CD14-positive monocyte (primary cell): ENCODE measurements around the gene GPATCH1. TPM values are rescaled to one million over a fixed set of nuclear protein-coding genes. Genes with fewer than 3 reads are reported as not detected.

ENCODE experiments used
- DNase-seq, 3 donors: peaks; one replicate each; pipeline ENCODE4 v3.0.0-alpha.2; 2011 to 2022
- H2AFZ ChIP-seq: 2 replicates; pipeline ENCODE4 v1.6.0; 2012; ENCODE audit warnings: mild to moderate bottlenecking, low read depth, low read length, inconsistent platforms; ENCODE audit not compliant: insufficient read depth, poor library complexity, severe bottlenecking
- H3K27ac ChIP-seq, 2 donors: 1 replicate in 1 of 2; 2 replicates in 1 of 2; pipeline ENCODE4 v1.5.1; 2012 to 2013; ENCODE audit warnings: low read length in 2 of 2, control low read depth in 1 of 2, inconsistent platforms in 1 of 2, low read depth in 1 of 2, mild to moderate bottlenecking in 1 of 2
- H3K27me3 ChIP-seq, 2 donors: one replicate each; pipeline versions ENCODE4 v1.6.0 to v1.6.1; 2011 to 2013; ENCODE audit warnings: low read length in 2 of 2; ENCODE audit not compliant: control insufficient read depth in 2 of 2, insufficient read depth in 2 of 2
- H3K36me3 ChIP-seq, 2 donors: replicated peaks in 1 of 2; 1 replicate in 1 of 2; 2 replicates in 1 of 2; pipeline versions ENCODE4 v1.5.1 to v1.6.1; 2012 to 2013; ENCODE audit warnings: low read length in 2 of 2, control low read depth in 1 of 2, inconsistent platforms in 1 of 2, mild to moderate bottlenecking in 1 of 2; ENCODE audit not compliant: insufficient read depth in 2 of 2, control insufficient read depth in 1 of 2
- H3K4me1 ChIP-seq, 2 donors: 1 replicate in 1 of 2; 2 replicates in 1 of 2; pipeline versions ENCODE4 v1.5.1 to v1.6.1; 2012 to 2013; ENCODE audit warnings: low read length in 2 of 2, control low read depth in 1 of 2, inconsistent platforms in 1 of 2, mild to moderate bottlenecking in 1 of 2, moderate library complexity in 1 of 2; ENCODE audit not compliant: insufficient read depth in 2 of 2, control insufficient read depth in 1 of 2
- H3K4me2 ChIP-seq: replicated peaks from 2 replicates; pipeline ENCODE3; 2012; ENCODE audit warnings: low read length, moderate library complexity, mild to moderate bottlenecking; ENCODE audit not compliant: poor library complexity, severe bottlenecking; ENCODE audit errors: extremely low read depth
- H3K4me3 ChIP-seq, 3 experiments: fragments of 200-600 bp in 1 of 3; sonication (generic) in 1 of 3; replicated peaks in 1 of 3; 1 replicate in 2 of 3; 2 replicates in 1 of 3; pipeline ENCODE4 v1.5.1; 2011 to 2013; ENCODE audit warnings: low read length in 3 of 3, mild to moderate bottlenecking in 3 of 3, control low read depth in 2 of 3, low read depth in 2 of 3, inconsistent platforms in 1 of 3, moderate library complexity in 1 of 3
- H3K79me2 ChIP-seq: 2 replicates; pipeline ENCODE4 v1.6.0; 2012; ENCODE audit warnings: mild to moderate bottlenecking, control low read depth, inconsistent platforms, low read length, moderate library complexity; ENCODE audit not compliant: insufficient read depth
- H3K9ac ChIP-seq: 2 replicates; pipeline ENCODE4 v1.6.0; 2017; ENCODE audit warnings: low read length, mild to moderate bottlenecking; ENCODE audit not compliant: insufficient read depth, poor library complexity, severe bottlenecking
- H3K9me3 ChIP-seq, 2 donors: replicated peaks in 1 of 2; 1 replicate in 1 of 2; 2 replicates in 1 of 2; pipeline versions ENCODE4 v1.5.1 to v1.6.1; 2012 to 2013; ENCODE audit warnings: low read length in 2 of 2, control low read depth in 1 of 2; ENCODE audit not compliant: control insufficient read depth in 1 of 2, insufficient read depth in 1 of 2
- H4K20me1 ChIP-seq: 2 replicates; pipeline ENCODE4 v1.6.0; 2012; ENCODE audit warnings: mild to moderate bottlenecking, low read length, control low read depth, moderate library complexity; ENCODE audit not compliant: insufficient read depth
- H3K27ac Mint-ChIP-seq, 7 donors: one replicate each; pipeline ENCODE4 v1.8.0; 2020; ENCODE audit warnings: mild to moderate bottlenecking in 7 of 7, mixed read lengths in 7 of 7, moderate library complexity in 6 of 7, inconsistent platforms in 2 of 7
- H3K27me3 Mint-ChIP-seq, 3 donors: one replicate each; pipeline ENCODE4 v1.8.0; 2021 to 2022; ENCODE audit warnings: low read depth in 3 of 3, mild to moderate bottlenecking in 3 of 3, mixed read lengths in 3 of 3, moderate library complexity in 3 of 3, inconsistent platforms in 1 of 3
- H3K36me3 Mint-ChIP-seq, 2 donors: one replicate each; pipeline ENCODE4 v1.8.0; 2020; ENCODE audit warnings: mixed read lengths in 2 of 2, inconsistent platforms in 1 of 2, mild to moderate bottlenecking in 1 of 2
- H3K4me1 Mint-ChIP-seq: one replicate; pipeline ENCODE4 v1.8.0; 2020; ENCODE audit warnings: mild to moderate bottlenecking, mixed read lengths
- H3K4me3 Mint-ChIP-seq, 2 donors: one replicate each; pipeline ENCODE4 v1.8.0; 2020; ENCODE audit warnings: mild to moderate bottlenecking in 2 of 2, mixed read lengths in 2 of 2, moderate library complexity in 1 of 2
- H3K9me3 Mint-ChIP-seq, 7 donors: one replicate each; pipeline ENCODE4 v1.8.0; 2020 to 2022; ENCODE audit warnings: mixed read lengths in 7 of 7, mild to moderate bottlenecking in 6 of 7, moderate library complexity in 6 of 7, inconsistent platforms in 2 of 7
- CTCF ChIP-seq: fragments of 200-600 bp; IDR thresholded peaks from one replicate; pipeline ENCODE4 v1.8.0; 2022; ENCODE audit warnings: antibody characterized with exemption, mild to moderate bottlenecking
- WGBS: methylation state at CpG from one replicate; pipeline ENCODE4 v1.1.5; 2013; ENCODE audit warnings: missing lambda C conversion rate; ENCODE audit not compliant: insufficient coverage; 5-methylcytosine and 5-hydroxymethylcytosine counted together
- intact Hi-C, 2 donors: fragments of 100-400 bp; cut with micrococcal nuclease; formaldehyde crosslinking; loops; one replicate each; pipeline versions ENCODE4 v1.15.0 to v1.15.1; 2023
- polyA plus RNA-seq, 3 donors: library from polyadenylated mRNA; depleted of rRNA in 1 of 3; unstranded in 2 of 3; stranded (reverse) in 1 of 3; fragments of 300-500 nt in 2 of 3; fragments of >200 nt in 1 of 3; fragmentation: Illumina TruSeq in 2 of 3; gene quantifications; 1 replicate in 2 of 3; 2 replicates in 1 of 3; pipeline ENCODE4 v1.2.3, GENCODE V29; 2012 to 2021
- small RNA-seq: library from RNA; depleted of rRNA; stranded (forward); fragments of <200 nt; gene quantifications from one replicate; pipeline ENCODE3, GENCODE V24; 2012; ENCODE audit warnings: low read depth; ENCODE audit not compliant: insufficient read length

GPATCH1 gene
- polyA plus RNA-seq, 3 donors, result 1.4 to 6.8 (median 4.0) TPM

GRCh38 chr19:33177417-33177979 lies 96.5 kb downstream of the GPATCH1 start:
- Histone ChIP-seq H3K79me2 (peaks cover 21% of the 10 kb centered on the region), H3K4me1 (peaks cover 31 to 48% of the 10 kb centered on the region in 2 donors), H2AFZ (peak overlapping the region; percentile 91), H3K36me3 (no peaks in the 10 kb centered on the region), H3K4me3 (peak overlapping the region; percentile 69 to 87 (median 71)), H3K27me3 (no peaks in the 10 kb centered on the region), H3K27ac (peak overlapping the region; percentile 77 to 92), H4K20me1 (no peaks in the 10 kb centered on the region), H3K9me3 (no peaks in the 10 kb centered on the region), H3K4me2 (peak overlapping the region; percentile 81), H3K9ac (peak overlapping the region; percentile 93)
- Mint-ChIP-seq H3K27me3 (no peaks in the 10 kb centered on the region), H3K4me3 (peak overlapping the region; percentile 92 to 97), H3K27ac (peak overlapping the region; percentile 91 to 98 (median 95)), H3K36me3 (no peaks in the 10 kb centered on the region), H3K9me3 (no peaks in the 10 kb centered on the region), H3K4me1 (peaks cover 35% of the 10 kb centered on the region)
- intact Hi-C loops, result loop anchor here (2.0 to 10.0 kb wide), 7 partner anchors 70 to 995 kb away; partner anchors contain the start of genes CEBPA (in 1 of the 2), CEBPG (in 1 of the 2), CEP89 (in 1 of the 2) and FAAP24 (in 1 of the 2)
- peak; percentile 63 for TF ChIP-seq CTCF
- under 1% methylated on average over 37 of the region's 38 CpGs for WGBS
- DNase-seq, result peak; percentile 77 to 93 (median 80)

Small RNA genes within 50 kb of the gene (small RNA-seq; reads per million reads assigned to genes)
- gene AC008521.1, result not detected
- not detected for gene AC008521.2

Other genes with a start within 250 kb of the GPATCH1 start
- gene SLC7A9, start 211.4 kb upstream of the GPATCH1 start, polyA plus RNA-seq, result under 1 TPM in 1 of 3 donors, not detected in 2; 0.13 TPM
- 1 to 10 TPM; 4.6 to 6.5 (median 4.7) TPM for gene CEP89, start 109.2 kb upstream of the GPATCH1 start, polyA plus RNA-seq
- 1 to 10 TPM in 2 of 3 donors, under 1 TPM in 1; 0.61 to 4.2 (median 2.3) TPM for gene FAAP24, start 108.9 kb upstream of the GPATCH1 start, polyA plus RNA-seq
- under 1 TPM; 0.16 to 0.93 (median 0.51) TPM for gene RHPN2, start 16.3 kb upstream of the GPATCH1 start, polyA plus RNA-seq
- gene WDR88, start 50.9 kb downstream of the GPATCH1 start, polyA plus RNA-seq, result not detected
- 10 to 100 TPM in 1 of 3 donors, 1 to 10 TPM in 2; 1.4 to 11.9 (median 4.1) TPM for gene LRP3, start 113.1 kb downstream of the GPATCH1 start, polyA plus RNA-seq
- under 1 TPM in 1 of 3 donors, not detected in 2; 0.52 TPM for gene SLC7A10, start 144.7 kb downstream of the GPATCH1 start, polyA plus RNA-seq
- gene CEBPA, start 221.4 kb downstream of the GPATCH1 start, polyA plus RNA-seq, result 10 to 100 TPM; 17.9 to 76.3 (median 47.5) TPM